HepG2 (cell line): Measurements from ENCODE around the gene GFOD1. TPM values are rescaled to one million over a fixed set of nuclear protein-coding genes. Genes with fewer than 3 reads are reported as not detected.

ENCODE experiments used
- ARNTL ChIP-seq: sonication (generic); formaldehyde crosslinking; IDR thresholded peaks from 2 replicates; pipeline ENCODE4 v1.4.0; 2020; ENCODE audit warnings: mild to moderate bottlenecking, missing genetic modification reagents
- HMG20A ChIP-seq: IDR thresholded peaks from 2 replicates; pipeline ENCODE4 v1.6.1; 2016; ENCODE audit warnings: borderline replicate concordance
- MAFK ChIP-seq, 2 experiments: IDR thresholded peaks in 1 of 2; conservative IDR thresholded peaks in 1 of 2; 2 replicates each; pipeline ENCODE4 v1.6.1; 2011; ENCODE audit warnings: improper control_type of control experiment in 2 of 2, low read length in 2 of 2
- MEIS2 ChIP-seq: sonication (generic); formaldehyde crosslinking; IDR thresholded peaks from 2 replicates; pipeline ENCODE4 v1.9.0; 2021; ENCODE audit warnings: mild to moderate bottlenecking, missing genetic modification reagents
- NFYC ChIP-seq: IDR thresholded peaks from 2 replicates; pipeline ENCODE4 v1.6.1; 2016; ENCODE audit warnings: missing genetic modification reagents, missing compliant biosample characterization
- RARA ChIP-seq: IDR thresholded peaks from 2 replicates; pipeline ENCODE4 v1.6.1; 2016; ENCODE audit warnings: missing genetic modification reagents, missing compliant biosample characterization
- RBM39 ChIP-seq: fragments of 200-400 bp; formaldehyde crosslinking; IDR thresholded peaks from one replicate; pipeline ENCODE4 v1.6.1; 2018; ENCODE audit warnings: antibody characterized with exemption, mild to moderate bottlenecking, low read depth, low read length; ENCODE audit not compliant: poor library complexity, severe bottlenecking
- SMC3 ChIP-seq: IDR thresholded peaks from 2 replicates; pipeline ENCODE4 v1.6.1; 2011; ENCODE audit warnings: low read length, improper control_type of control experiment
- SRSF9 ChIP-seq: fragments of 200-400 bp; formaldehyde crosslinking; IDR thresholded peaks from 2 replicates; pipeline ENCODE4 v1.6.1; 2018; ENCODE audit warnings: borderline replicate concordance, mild to moderate bottlenecking, low read depth, low read length; ENCODE audit not compliant: insufficient read depth, poor library complexity, severe bottlenecking
- STAG1 ChIP-seq: sonication (generic); formaldehyde crosslinking; IDR thresholded peaks from 2 replicates; pipeline ENCODE4 v1.4.0; 2020; ENCODE audit warnings: missing genetic modification reagents
- TCF12 ChIP-seq, 2 experiments: fragments of 450-650 bp in 1 of 2; sonication (generic) in 1 of 2; formaldehyde crosslinking in 1 of 2; IDR thresholded peaks; 2 replicates each; pipeline versions ENCODE4 v1.6.1 to v1.8.0; 2017 to 2022; ENCODE audit warnings: antibody characterized with exemption in 1 of 2, mild to moderate bottlenecking in 1 of 2, missing genetic modification reagents in 1 of 2, moderate library complexity in 1 of 2
- THYN1 ChIP-seq: sonication (generic); formaldehyde crosslinking; IDR thresholded peaks from 2 replicates; pipeline ENCODE4 v1.8.1; 2023; ENCODE audit warnings: low read depth, mild to moderate bottlenecking, moderate library complexity, missing genetic modification reagents, borderline replicate concordance
- ZBTB38 ChIP-seq: sonication (generic); formaldehyde crosslinking; IDR thresholded peaks from 2 replicates; pipeline ENCODE4 v1.5.1; 2020; ENCODE audit warnings: mild to moderate bottlenecking, missing genetic modification reagents
- ZFX ChIP-seq: sonication (generic); formaldehyde crosslinking; IDR thresholded peaks from 2 replicates; pipeline ENCODE4 v1.4.0; 2020; ENCODE audit warnings: mild to moderate bottlenecking, low read depth, missing genetic modification reagents, moderate library complexity
- ZNF274 ChIP-seq: sonication (generic); formaldehyde crosslinking; IDR thresholded peaks from 2 replicates; pipeline ENCODE4 v1.5.1; 2020; ENCODE audit warnings: mild to moderate bottlenecking, missing genetic modification reagents
- ZNF558 ChIP-seq: sonication (generic); formaldehyde crosslinking; IDR thresholded peaks from 2 replicates; pipeline ENCODE4 v1.9.0; 2022; ENCODE audit warnings: mild to moderate bottlenecking, missing genetic modification reagents, borderline replicate concordance
- ZNF614 ChIP-seq: IDR thresholded peaks from 2 replicates; pipeline ENCODE4 v1.6.1; 2018; ENCODE audit warnings: missing biosample characterization, missing genetic modification reagents, inconsistent platforms, borderline replicate concordance
- ZNF816 ChIP-seq: sonication (generic); formaldehyde crosslinking; IDR thresholded peaks from 2 replicates; pipeline ENCODE4 v1.8.0; 2022; ENCODE audit warnings: missing genetic modification reagents, mild to moderate bottlenecking, borderline replicate concordance
- polyA plus RNA-seq, 8 experiments: library from polyadenylated mRNA; depleted of rRNA in 3 of 8; stranded (reverse) in 7 of 8; unstranded in 1 of 8; fragments of >200 nt; fragmentation: Illumina TruSeq in 4 of 8; extraction: Trizol in 4 of 8; gene quantifications; 2 replicates each; pipeline versions ENCODE4 v1.2.1 to v1.2.3, GENCODE V29; 2011 to 2016; ENCODE audit warnings: low read depth in 4 of 8, missing spikeins in 1 of 8, mixed read lengths in 1 of 8; ENCODE audit not compliant: insufficient read depth in 1 of 8
- total RNA-seq, 5 experiments: library from RNA; depleted of rRNA; stranded (reverse); fragments of >200 nt; fragmentation: Illumina TruSeq; extraction: Trizol; gene quantifications; 2 replicates each; pipeline ENCODE4 v1.2.3, GENCODE V29; 2016; ENCODE audit warnings: low read depth in 1 of 5
- TF ChIP-seq, protein P1 (sequence below): sonication (generic); formaldehyde crosslinking; IDR thresholded peaks from 2 replicates; pipeline ENCODE4 v1.4.0; 2020; ENCODE audit warnings: low read depth, missing genetic modification reagents
- TF ChIP-seq, protein P2 (sequence below): sonication (generic); formaldehyde crosslinking; IDR thresholded peaks from 2 replicates; pipeline ENCODE4 v1.4.0; 2020; ENCODE audit warnings: missing genetic modification reagents; ENCODE audit errors: not compliant biosample characterization
- TF ChIP-seq, protein P3 (sequence below): sonication (generic); formaldehyde crosslinking; IDR thresholded peaks from 2 replicates; pipeline ENCODE4 v1.8.0; 2022; ENCODE audit warnings: missing genetic modification reagents, mild to moderate bottlenecking, inconsistent platforms, borderline replicate concordance
- TF ChIP-seq, protein P4 (sequence below): sonication (generic); formaldehyde crosslinking; IDR thresholded peaks from 2 replicates; pipeline ENCODE4 v1.5.1; 2020; ENCODE audit warnings: missing genetic modification reagents, mild to moderate bottlenecking, borderline replicate concordance

The GFOD1 gene
- total and polyA plus RNA-seq, 2 of the 13 experiments (the other 11 are each of a cell fraction or from before 2014, with no cell fraction given) = 1.9 to 6.4 TPM

DNA sequence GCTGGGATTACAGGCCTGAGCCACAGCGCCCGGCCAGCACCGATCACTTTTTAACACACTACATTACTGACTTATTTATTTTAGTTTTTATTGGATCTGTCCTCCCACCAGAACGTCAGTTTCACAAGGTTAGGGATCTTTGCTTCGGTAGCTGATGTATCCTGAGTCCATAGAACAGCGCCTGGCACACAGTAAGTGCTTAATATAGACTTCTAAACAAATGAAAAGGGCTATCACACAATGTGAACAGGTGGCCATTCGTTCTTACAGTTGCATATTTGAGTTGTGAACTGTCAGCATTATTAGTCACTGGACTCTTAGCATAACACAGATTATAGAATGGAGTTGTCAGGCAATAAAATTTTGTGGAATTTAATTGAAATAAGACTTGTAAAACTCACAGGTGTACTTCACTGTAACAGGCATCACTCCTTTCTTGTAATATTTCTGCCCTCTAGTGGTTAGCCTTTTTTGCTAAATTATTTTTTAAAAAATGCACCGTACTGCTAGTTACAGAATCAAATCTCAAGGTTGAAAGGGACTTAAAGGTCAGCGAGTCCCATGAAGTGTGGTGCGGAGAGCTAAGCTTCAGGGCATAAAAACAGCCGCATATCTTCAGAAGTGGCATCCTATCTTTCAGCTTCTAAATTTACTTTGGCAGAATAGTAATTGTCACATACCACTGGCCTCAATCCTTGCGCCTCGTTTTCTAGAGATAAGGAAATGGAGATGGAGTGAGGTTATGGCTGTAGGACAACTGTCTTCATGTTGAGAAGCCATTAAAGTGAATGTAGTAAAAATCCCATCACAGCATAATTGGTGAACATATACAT is 155.7 kb downstream of the GFOD1 start (continued):
- no peak for TF ChIP-seq TCF12 (IDR thresholded peaks at IDR 0.05)
- TF ChIP-seq TCF12 (CRISPR knock-in tag; IDR thresholded peaks at IDR 0.05) = no peak
- TF ChIP-seq, protein P1, sequence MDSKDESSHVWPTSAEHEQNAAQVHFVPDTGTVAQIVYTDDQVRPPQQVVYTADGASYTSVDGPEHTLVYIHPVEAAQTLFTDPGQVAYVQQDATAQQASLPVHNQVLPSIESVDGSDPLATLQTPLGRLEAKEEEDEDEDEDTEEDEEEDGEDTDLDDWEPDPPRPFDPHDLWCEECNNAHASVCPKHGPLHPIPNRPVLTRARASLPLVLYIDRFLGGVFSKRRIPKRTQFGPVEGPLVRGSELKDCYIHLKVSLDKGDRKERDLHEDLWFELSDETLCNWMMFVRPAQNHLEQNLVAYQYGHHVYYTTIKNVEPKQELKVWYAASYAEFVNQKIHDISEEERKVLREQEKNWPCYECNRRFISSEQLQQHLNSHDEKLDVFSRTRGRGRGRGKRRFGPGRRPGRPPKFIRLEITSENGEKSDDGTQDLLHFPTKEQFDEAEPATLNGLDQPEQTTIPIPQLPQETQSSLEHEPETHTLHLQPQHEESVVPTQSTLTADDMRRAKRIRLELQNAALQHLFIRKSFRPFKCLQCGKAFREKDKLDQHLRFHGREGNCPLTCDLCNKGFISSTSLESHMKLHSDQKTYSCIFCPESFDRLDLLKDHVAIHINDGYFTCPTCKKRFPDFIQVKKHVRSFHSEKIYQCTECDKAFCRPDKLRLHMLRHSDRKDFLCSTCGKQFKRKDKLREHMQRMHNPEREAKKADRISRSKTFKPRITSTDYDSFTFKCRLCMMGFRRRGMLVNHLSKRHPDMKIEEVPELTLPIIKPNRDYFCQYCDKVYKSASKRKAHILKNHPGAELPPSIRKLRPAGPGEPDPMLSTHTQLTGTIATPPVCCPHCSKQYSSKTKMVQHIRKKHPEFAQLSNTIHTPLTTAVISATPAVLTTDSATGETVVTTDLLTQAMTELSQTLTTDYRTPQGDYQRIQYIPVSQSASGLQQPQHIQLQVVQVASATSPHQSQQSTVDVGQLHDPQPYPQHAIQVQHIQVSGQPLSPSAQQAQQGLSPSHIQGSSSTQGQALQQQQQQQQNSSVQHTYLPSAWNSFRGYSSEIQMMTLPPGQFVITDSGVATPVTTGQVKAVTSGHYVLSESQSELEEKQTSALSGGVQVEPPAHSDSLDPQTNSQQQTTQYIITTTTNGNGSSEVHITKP (CRISPR knock-in tag) = no peak
- TF ChIP-seq ARNTL (CRISPR knock-in tag) = no peak
- TF ChIP-seq ZNF614 (CRISPR knock-in tag) = peak; percentile 28; the same call in 1 of the 2 replicates
- peak; percentile 19; the same call in 1 of the 2 replicates for TF ChIP-seq HMG20A (CRISPR knock-in tag)
- no peak for TF ChIP-seq ZNF558
- peak; percentile 88 for TF ChIP-seq STAG1 (CRISPR knock-in tag)
- no peak for TF ChIP-seq MEIS2 (CRISPR knock-in tag)
- TF ChIP-seq RBM39 = no peak
- TF ChIP-seq RARA = no peak
- TF ChIP-seq ZBTB38 (CRISPR knock-in tag) = no peak
- peak; percentile 65 for TF ChIP-seq SMC3
- TF ChIP-seq ZFX (CRISPR knock-in tag) = no peak
- TF ChIP-seq, protein P2, sequence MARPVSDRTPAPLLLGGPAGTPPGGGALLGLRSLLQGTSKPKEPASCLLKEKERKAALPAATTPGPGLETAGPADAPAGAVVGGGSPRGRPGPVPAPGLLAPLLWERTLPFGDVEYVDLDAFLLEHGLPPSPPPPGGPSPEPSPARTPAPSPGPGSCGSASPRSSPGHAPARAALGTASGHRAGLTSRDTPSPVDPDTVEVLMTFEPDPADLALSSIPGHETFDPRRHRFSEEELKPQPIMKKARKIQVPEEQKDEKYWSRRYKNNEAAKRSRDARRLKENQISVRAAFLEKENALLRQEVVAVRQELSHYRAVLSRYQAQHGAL = no peak
- no peak for TF ChIP-seq ZNF274 (CRISPR knock-in tag)
- TF ChIP-seq, protein P3, sequence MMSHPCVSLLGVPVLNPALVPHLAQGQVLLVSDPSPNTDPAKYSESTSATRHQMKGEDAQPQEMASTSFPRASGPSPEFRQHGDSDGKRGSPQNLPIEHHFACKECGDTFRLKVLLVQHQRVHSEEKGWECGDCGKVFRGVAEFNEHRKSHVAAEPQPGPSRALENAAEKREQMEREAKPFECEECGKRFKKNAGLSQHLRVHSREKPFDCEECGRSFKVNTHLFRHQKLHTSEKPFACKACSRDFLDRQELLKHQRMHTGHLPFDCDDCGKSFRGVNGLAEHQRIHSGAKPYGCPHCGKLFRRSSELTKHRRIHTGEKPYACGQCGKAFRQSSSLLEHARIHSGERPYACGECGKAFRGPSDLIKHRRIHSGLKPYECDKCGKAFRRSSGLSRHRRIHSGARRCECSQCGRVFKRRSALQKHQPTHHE (CRISPR knock-in tag) = no peak
- TF ChIP-seq SRSF9 = no peak
- TF ChIP-seq ZNF816 (CRISPR knock-in tag) = no peak
- TF ChIP-seq, protein P4, sequence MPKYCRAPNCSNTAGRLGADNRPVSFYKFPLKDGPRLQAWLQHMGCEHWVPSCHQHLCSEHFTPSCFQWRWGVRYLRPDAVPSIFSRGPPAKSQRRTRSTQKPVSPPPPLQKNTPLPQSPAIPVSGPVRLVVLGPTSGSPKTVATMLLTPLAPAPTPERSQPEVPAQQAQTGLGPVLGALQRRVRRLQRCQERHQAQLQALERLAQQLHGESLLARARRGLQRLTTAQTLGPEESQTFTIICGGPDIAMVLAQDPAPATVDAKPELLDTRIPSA (CRISPR knock-in tag) = no peak
- TF ChIP-seq MAFK (conservative IDR thresholded peaks at IDR 0.05 in 1 of 2, IDR thresholded peaks at IDR 0.05 in 1 of 2; ENCODE audit: low read length in 2 of 2) = peak in 1 of 2 experiments; percentile 59; a peak in 2 of 4 replicates
- TF ChIP-seq THYN1 (CRISPR knock-in tag) = no peak
- TF ChIP-seq NFYC (CRISPR knock-in tag) = no peak
